ENCODE results near the gene CCND2.

Gene CCND2

DNA sequence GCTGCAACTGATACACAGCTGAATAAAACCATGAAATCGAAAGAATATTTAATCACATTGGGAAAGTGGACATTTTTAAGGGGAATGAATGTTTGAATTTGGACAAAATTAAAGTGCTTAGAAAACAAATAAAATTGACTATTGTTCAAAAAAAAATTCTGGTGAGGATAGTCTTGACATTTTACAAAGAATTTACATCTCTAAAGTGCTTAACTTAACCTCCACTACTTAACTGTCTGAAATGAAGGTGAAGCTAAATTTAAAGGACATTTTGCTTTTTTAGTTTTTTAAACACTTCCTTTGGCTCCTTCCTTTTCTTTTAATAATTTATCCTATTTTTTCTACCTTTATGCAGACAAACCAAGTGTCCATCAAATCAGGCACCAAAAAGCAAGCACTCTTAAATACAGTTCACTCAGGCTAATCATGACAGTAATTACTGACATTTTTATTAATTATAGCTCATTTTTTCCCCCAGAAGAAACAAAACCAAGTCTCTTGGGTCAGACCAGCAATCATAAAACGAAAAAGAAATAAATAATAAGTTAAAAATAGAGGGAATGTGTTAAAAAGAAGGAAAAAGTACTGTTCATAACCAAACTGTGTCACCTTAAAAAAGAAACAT is 5.7 kb upstream of the CCND2 start:
- DNase-seq (ENCODE audit: low read depth in 2 of 2), result peak in 1 of 2 donors; percentile 15
- H3K4me3 ChIP-seq (replicated peaks in 1 of 2; ENCODE audit: low read depth in 2 of 2, low read length in 2 of 2), result no peak overlapping the region
- TF ChIP-seq, protein P1, sequence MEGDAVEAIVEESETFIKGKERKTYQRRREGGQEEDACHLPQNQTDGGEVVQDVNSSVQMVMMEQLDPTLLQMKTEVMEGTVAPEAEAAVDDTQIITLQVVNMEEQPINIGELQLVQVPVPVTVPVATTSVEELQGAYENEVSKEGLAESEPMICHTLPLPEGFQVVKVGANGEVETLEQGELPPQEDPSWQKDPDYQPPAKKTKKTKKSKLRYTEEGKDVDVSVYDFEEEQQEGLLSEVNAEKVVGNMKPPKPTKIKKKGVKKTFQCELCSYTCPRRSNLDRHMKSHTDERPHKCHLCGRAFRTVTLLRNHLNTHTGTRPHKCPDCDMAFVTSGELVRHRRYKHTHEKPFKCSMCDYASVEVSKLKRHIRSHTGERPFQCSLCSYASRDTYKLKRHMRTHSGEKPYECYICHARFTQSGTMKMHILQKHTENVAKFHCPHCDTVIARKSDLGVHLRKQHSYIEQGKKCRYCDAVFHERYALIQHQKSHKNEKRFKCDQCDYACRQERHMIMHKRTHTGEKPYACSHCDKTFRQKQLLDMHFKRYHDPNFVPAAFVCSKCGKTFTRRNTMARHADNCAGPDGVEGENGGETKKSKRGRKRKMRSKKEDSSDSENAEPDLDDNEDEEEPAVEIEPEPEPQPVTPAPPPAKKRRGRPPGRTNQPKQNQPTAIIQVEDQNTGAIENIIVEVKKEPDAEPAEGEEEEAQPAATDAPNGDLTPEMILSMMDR (IDR thresholded peaks at IDR 0.05; ENCODE audit: low read depth, low read length), result no peak

DNA sequence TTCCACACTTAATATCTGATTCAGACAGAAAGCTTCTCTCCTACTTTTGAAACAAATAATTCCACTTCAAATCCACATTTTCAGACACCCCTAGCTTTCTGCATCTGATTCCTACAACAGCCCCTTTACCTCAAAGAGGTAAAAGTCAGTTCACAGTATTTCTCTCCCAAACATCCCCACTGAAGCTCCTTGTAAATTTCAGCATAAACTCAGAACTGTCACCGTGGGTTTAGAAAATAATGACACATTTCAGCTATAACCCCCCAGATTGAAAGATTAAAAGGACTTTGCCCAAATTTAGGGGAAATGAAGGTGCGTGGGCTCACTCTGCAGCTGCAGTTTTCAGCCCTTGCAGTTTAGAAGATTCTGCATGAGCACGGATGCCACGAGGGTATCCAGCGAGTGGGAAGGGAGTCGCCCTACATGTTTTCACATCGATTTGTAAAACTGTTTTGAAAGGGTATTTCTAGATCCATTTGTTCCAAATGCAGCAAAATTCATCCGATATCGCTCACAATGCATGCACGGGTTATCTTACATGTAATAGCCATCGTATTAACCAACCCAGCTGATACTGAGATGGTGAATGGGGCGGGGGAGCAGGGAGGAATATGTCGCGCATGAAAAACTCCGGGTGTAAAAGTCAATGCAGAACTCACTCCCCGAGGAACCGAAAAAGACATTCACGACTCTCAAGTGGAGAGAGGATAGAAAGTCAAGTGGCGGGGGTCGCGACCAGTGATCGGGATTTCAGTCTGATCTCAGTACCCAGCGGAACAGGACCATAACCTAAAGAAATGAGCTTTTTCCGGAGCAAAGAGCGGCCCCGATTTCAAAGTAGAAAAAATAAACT is 5.0 kb upstream of the CCND2 start:
- H3K4me3 ChIP-seq (replicated peaks in 1 of 2; ENCODE audit: low read depth in 2 of 2, low read length in 2 of 2), result peak overlapping the region in 1 of 2 donors; percentile 46
- DNase-seq (ENCODE audit: low read depth in 2 of 2), result peak in 1 of 2 donors; percentile 12
- TF ChIP-seq, protein P1 (IDR thresholded peaks at IDR 0.05; ENCODE audit: low read depth, low read length), result no peak

GRCh38 chr12:4269279-4269991 is 4.1 kb upstream of the CCND2 start:
- peak; percentile 49 to 61 for DNase-seq (ENCODE audit: low read depth in 2 of 2)
- TF ChIP-seq, protein P1 (IDR thresholded peaks at IDR 0.05; ENCODE audit: low read depth, low read length), result no peak
- H3K4me3 ChIP-seq (replicated peaks in 1 of 2; ENCODE audit: low read depth in 2 of 2, low read length in 2 of 2), result peak overlapping the region; percentile 8 to 46

GRCh38 chr12:4270016-4270830 is 3.3 kb upstream of the CCND2 start:
- TF ChIP-seq, protein P1 (IDR thresholded peaks at IDR 0.05; ENCODE audit: low read depth, low read length), result no peak
- DNase-seq (ENCODE audit: low read depth in 2 of 2), result no peak
- H3K4me3 ChIP-seq (replicated peaks in 1 of 2; ENCODE audit: low read depth in 2 of 2, low read length in 2 of 2), result peak overlapping the region in 1 of 2 donors; percentile 46

DNA sequence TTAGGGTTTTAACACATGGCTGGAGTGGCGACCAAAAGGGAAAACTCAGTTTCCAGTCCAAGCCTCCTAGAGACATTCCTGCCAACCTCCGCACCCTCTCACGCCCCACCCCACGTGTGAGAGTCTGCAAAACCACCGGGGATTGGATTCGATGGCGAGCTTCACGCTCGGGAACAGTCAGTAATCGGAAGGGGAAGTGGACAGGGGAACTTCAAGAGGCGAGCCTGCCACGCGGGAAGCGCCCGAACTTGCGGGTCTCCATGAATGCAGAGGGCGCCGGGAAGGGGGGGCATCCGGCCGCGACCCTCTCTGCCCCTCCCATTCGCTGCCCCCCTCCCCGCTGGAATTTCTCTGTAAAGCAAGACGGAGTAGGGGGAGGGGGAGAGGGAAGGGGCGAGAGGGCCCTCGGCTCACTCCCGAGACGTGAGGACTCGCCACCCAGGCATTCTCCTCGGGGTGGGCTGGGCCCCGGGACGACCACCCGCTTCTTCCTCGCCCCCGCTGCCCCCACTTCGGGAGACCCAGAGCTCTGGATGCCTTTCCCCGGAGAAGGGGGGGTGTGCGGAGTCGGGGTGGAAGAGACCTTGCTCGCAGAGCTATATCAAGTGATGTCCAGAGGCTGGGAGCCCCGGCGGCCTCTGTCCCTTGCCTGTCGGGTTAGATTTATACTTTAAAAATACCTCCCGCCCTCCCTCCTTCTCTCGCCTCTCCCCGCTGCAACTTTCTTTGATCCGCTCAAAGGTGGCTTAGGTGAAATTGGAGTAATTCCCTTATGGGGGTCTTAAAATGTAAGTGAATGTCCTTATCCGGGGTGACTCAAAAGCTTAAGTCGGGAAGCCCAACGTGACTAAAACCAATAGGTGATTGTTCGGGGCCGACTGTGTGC is 2.5 kb upstream of the CCND2 start:
- DNase-seq (ENCODE audit: low read depth in 2 of 2), result peak in 1 of 2 donors; percentile 39

More for the DNA sequence above, 2.5 kb upstream of the CCND2 start:
- TF ChIP-seq, protein P1 (IDR thresholded peaks at IDR 0.05; ENCODE audit: low read depth, low read length), result no peak
- H3K4me3 ChIP-seq (replicated peaks in 1 of 2; ENCODE audit: low read depth in 2 of 2, low read length in 2 of 2), result peak overlapping the region; percentile 19 to 43

Data from cardiac fibroblast (primary cell).